Thyroid gland (tissue), 4 donors: ENCODE data around the gene CAMTA1. TPM values are rescaled to one million over a fixed set of nuclear protein-coding genes. Genes with fewer than 3 reads are reported as not detected.

Experiments used
- DNase-seq, 2 donors: peaks; one replicate each; pipeline ENCODE4 v3.0.0-alpha.2; 2019
- H3K27ac ChIP-seq, 3 donors: fragments of 200-600 bp; sonication (generic); 1 replicate in 2 of 3; 2 replicates in 1 of 3; pipeline ENCODE4 v1.5.1; 2016 to 2019; ENCODE audit warnings: mild to moderate bottlenecking in 1 of 3, moderate library complexity in 1 of 3
- H3K27me3 ChIP-seq: fragments of 200-600 bp; sonication (generic); one replicate; pipeline ENCODE4 v1.5.1; 2019
- H3K36me3 ChIP-seq, 2 donors: fragments of 200-600 bp; sonication (generic); one replicate each; pipeline ENCODE4 v1.5.1; 2016 to 2019
- H3K4me1 ChIP-seq, 2 donors: fragments of 200-600 bp; sonication (generic); one replicate each; pipeline ENCODE4 v1.5.1; 2017 to 2019
- H3K4me3 ChIP-seq, 3 donors: fragments of 200-600 bp; sonication (generic); replicated peaks in 1 of 3; 1 replicate in 2 of 3; 2 replicates in 1 of 3; pipeline ENCODE4 v1.5.1; 2016; ENCODE audit warnings: mild to moderate bottlenecking in 1 of 3
- H3K9me3 ChIP-seq: fragments of 200-600 bp; sonication (generic); one replicate; pipeline ENCODE4 v1.5.1; 2017
- POLR2A ChIP-seq, 2 donors: fragments of 450-650 bp; IDR thresholded peaks; one replicate each; pipeline ENCODE4 v1.6.1; 2017; ENCODE audit warnings: antibody characterized with exemption in 2 of 2, mild to moderate bottlenecking in 2 of 2, moderate library complexity in 1 of 2
- WGBS, 2 donors: methylation state at CpG; one replicate each; pipeline ENCODE4 v1.1.5; 2017; 5-methylcytosine and 5-hydroxymethylcytosine counted together
- intact Hi-C: fragments of 100-400 bp; cut with DNase I; formaldehyde crosslinking; loops from one replicate; pipeline ENCODE4 v1.15.1; 2023
- total RNA-seq, 4 donors: library from RNA; depleted of rRNA; stranded (reverse); fragments of >200 nt; gene quantifications; one replicate each; pipeline ENCODE4 v1.2.3, GENCODE V29; 2016
- TF ChIP-seq, protein P1 (sequence below), 6 experiments: fragments of 200-600 bp in 3 of 6; fragments of 450-650 bp in 3 of 6; sonication (generic) in 3 of 6; IDR thresholded peaks; one replicate each; pipeline ENCODE4 v1.5.1; 2016 to 2019; ENCODE audit warnings: antibody characterized with exemption in 6 of 6, mild to moderate bottlenecking in 2 of 6, inconsistent platforms in 1 of 6, moderate library complexity in 1 of 6

Gene CAMTA1
- total RNA-seq, 4 donors from 2014 or later, result 63.9 to 124 (median 101) TPM

DNA sequence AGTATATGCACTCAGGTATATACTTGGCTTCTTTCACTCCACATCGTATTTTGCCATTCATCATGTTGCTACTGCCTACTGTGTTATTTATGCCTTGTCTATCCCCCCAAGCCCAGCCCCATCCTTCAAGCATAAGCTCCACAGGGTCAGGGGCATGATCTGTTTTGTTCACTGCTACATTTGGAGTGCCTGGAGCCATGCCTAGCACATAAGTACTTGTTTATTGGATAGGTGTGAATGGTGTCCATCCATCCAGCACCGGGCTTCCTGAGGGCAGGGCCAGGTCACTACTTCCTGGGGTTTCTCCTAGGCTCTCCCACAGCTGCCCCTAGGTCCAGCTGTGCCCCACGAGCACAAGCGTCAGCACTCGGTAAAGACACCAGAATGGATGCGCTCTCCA, 696.8 kb downstream of the CAMTA1 start:
- no peak overlapping the region for H3K4me3 ChIP-seq
- intact Hi-C loops, result no loop called here
- H3K27me3 ChIP-seq, result no peaks in the 10 kb centered on the region
- TF ChIP-seq, protein P1, sequence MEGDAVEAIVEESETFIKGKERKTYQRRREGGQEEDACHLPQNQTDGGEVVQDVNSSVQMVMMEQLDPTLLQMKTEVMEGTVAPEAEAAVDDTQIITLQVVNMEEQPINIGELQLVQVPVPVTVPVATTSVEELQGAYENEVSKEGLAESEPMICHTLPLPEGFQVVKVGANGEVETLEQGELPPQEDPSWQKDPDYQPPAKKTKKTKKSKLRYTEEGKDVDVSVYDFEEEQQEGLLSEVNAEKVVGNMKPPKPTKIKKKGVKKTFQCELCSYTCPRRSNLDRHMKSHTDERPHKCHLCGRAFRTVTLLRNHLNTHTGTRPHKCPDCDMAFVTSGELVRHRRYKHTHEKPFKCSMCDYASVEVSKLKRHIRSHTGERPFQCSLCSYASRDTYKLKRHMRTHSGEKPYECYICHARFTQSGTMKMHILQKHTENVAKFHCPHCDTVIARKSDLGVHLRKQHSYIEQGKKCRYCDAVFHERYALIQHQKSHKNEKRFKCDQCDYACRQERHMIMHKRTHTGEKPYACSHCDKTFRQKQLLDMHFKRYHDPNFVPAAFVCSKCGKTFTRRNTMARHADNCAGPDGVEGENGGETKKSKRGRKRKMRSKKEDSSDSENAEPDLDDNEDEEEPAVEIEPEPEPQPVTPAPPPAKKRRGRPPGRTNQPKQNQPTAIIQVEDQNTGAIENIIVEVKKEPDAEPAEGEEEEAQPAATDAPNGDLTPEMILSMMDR (IDR thresholded peaks at IDR 0.05), result no peak
- TF ChIP-seq POLR2A (IDR thresholded peaks at IDR 0.05), result no peak
- H3K4me1 ChIP-seq, result no peaks in the 10 kb centered on the region
- WGBS, 2 donors, result 78 to 88% methylated on average over 6 of the region's 6 CpGs
- H3K9me3 ChIP-seq, result no peaks in the 10 kb centered on the region
- no peak overlapping the region for H3K27ac ChIP-seq
- no peak for DNase-seq
- no peaks in the 10 kb centered on the region for H3K36me3 ChIP-seq

DNA sequence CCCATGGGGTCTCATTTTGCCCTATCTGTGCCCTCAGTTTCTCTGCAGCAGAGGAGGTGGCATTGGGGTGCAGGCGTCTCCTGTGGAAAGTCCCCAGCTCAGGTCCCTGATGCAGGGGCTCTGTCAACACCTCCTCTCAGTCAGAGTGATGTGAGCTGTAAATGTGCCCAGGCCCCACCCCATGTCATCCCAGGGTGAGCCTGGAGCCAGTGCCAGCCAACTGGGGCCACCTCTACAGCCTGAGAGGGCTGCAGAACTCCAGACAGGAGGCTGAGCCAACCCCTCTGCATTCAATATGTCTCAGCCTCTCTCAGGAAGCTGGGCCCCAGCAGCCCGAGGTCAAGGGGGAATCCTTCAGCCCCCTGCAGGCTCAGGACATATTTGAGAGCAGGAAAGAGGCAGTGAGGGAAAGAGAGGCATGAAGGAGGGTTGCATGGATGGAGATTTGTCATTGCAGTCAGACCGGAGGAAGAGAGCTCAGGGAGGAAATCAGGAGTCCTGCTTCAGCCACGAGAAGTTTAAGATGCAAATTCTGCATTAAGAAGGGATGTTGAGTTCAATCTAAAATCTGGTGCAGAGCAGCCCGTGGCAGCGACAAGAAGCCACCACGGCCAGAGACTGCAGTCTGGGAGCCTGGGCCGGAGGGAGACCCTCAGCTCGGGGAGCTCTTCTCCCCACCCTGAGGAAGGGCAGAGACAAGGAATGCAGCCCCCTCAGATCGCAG, 697.7 kb downstream of the CAMTA1 start:
- WGBS, 2 donors, result 65 to 66% methylated on average over 9 to 10 of the region's 10 CpGs
- no peak for DNase-seq
- H3K4me1 ChIP-seq, result peaks cover 0 to 1% of the 10 kb centered on the region in 2 donors
- H3K27ac ChIP-seq, result no peak overlapping the region
- no peaks in the 10 kb centered on the region for H3K36me3 ChIP-seq
- H3K27me3 ChIP-seq, result no peaks in the 10 kb centered on the region
- H3K9me3 ChIP-seq, result no peaks in the 10 kb centered on the region
- intact Hi-C loops, result no loop called here
- no peak overlapping the region for H3K4me3 ChIP-seq
- no peak for TF ChIP-seq POLR2A (IDR thresholded peaks at IDR 0.05)
- TF ChIP-seq, protein P1 (IDR thresholded peaks at IDR 0.05), result no peak

DNA sequence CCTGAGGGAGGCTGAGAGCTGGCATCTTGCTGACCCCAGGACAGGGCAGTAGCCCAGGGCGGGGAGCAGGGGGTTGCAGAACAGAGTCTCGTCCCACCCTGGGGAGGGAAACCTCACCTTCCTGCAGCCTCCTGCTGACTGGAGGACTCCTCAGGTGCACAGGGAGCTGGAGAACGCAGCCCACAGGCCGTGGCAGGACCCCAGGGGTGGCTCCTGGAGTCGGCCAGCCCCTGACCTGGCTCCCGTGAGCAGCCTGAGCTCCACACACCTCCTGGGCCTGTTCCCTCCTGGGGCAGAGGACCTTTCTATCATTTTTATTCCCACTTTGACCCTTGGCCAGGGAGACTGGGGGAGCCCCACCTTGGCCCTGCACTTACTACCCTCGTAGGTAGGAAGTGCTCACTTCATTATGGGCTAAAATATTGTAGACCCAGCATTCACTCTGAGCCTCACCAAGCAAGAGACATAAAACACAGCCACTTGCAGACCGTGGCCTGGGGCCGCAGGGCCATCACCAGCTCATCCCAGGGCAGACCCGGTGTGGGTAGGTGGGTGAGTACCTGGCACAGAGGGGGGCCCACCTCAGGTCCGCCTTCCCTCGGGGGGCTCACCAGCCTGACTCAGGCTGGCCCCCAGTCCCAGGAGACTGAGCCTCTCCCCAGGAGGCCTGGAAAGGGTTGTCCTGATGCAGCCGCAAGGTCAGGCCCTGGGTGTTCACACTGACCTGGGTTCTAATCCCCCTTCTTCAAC, 698.6 kb downstream of the CAMTA1 start:
- no peak overlapping the region for H3K4me3 ChIP-seq
- no peaks in the 10 kb centered on the region for H3K36me3 ChIP-seq
- H3K4me1 ChIP-seq, result peaks cover 2 to 5% of the 10 kb centered on the region in 2 donors
- 74 to 84% methylated on average over 5 to 11 of the region's 13 CpGs for WGBS, 2 donors
- no peak for DNase-seq
- H3K27ac ChIP-seq, result no peak overlapping the region
- H3K27me3 ChIP-seq, result no peaks in the 10 kb centered on the region
- H3K9me3 ChIP-seq, result no peaks in the 10 kb centered on the region
- TF ChIP-seq, protein P1 (IDR thresholded peaks at IDR 0.05), result no peak
- no peak for TF ChIP-seq POLR2A (IDR thresholded peaks at IDR 0.05)
- intact Hi-C loops, result no loop called here

DNA sequence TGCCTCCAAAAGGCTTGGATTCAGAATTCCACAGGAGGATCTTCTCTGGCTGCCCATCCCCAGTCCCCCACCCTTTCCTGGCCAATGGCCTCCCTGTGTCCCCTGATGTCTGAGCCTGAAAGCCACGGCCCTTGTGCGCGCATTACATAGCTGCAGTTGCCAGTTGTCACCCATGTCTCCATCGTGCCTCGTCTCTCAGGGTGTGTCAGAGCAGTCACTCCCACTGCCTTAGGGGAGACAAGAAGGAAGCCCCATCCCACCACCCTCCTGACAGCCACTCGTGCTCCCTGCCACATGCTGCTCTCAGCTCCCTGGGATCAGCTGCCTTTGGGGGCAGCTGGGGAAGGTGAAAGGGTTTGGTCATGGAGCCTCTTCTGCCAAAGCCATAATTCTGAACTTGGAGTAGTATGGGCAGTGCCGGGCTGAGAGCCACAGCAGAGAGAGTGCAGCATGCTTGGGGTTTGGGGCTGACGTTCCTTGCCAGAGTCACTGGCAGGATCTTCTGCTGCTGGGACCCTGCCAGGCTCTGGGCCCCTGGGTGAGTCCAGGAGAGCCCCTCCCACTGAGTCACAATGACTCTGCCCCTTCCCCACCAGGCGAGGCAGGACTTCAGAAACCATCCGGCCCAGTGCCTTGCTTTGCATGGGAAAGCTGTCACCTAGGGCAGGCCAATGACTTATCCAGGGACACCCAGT, 700.0 kb downstream of the CAMTA1 start:
- Histone ChIP-seq H3K9me3 (no peaks in the 10 kb centered on the region), H3K4me1 (peaks cover 14 to 19% of the 10 kb centered on the region in 2 donors), H3K27ac (no peak overlapping the region), H3K4me3 (no peak overlapping the region), H3K36me3 (no peaks in the 10 kb centered on the region), H3K27me3 (no peaks in the 10 kb centered on the region)
- TF ChIP-seq, protein P1 (IDR thresholded peaks at IDR 0.05), result no peak
- no peak for TF ChIP-seq POLR2A (IDR thresholded peaks at IDR 0.05)
- intact Hi-C loops, result no loop called here
- WGBS, 2 donors, result 93 to 94% methylated on average over 6 to 10 of the region's 10 CpGs
- DNase-seq, result no peak
